GM06990 (cell line): ENCODE measurements around the gene AUNIP.

Experiments
- DNase-seq: peaks from one replicate; pipeline ENCODE4 v3.0.0-alpha.2; 2011; ENCODE audit not compliant: insufficient read length; ENCODE audit errors: extremely low read depth
- H3K27me3 ChIP-seq: replicated peaks from 2 replicates; pipeline ENCODE4 v1.6.0; 2011; ENCODE audit warnings: low read length; ENCODE audit not compliant: control insufficient read depth, insufficient read depth
- H3K36me3 ChIP-seq: 2 replicates; pipeline ENCODE4 v1.5.1; 2011; ENCODE audit warnings: low read length; ENCODE audit not compliant: control insufficient read depth, insufficient read depth
- H3K4me3 ChIP-seq: replicated peaks from 2 replicates; pipeline ENCODE4 v1.5.1; 2011; ENCODE audit warnings: low read depth, mild to moderate bottlenecking, control low read depth, low read length
- CTCF ChIP-seq: IDR thresholded peaks from 2 replicates; pipeline ENCODE4 v1.5.1; 2011; ENCODE audit warnings: low read length, control low read depth, mild to moderate bottlenecking, inconsistent platforms; ENCODE audit not compliant: insufficient read depth, poor library complexity, severe bottlenecking

Gene AUNIP

GRCh38 chr1:25905680-25906643, 46.7 kb upstream of the AUNIP start, which contains the start of gene STMN1:
TSS of gene STMN1 (minus strand) at chr1:25906419. CDS start at chr1:25904676, 1,743 bp downstream.
- no peak for TF ChIP-seq CTCF
- peaks cover 3% of the 10 kb centered on the region; the same call in 1 of the 2 replicates for H3K36me3 ChIP-seq
- peak; percentile 95 for DNase-seq

GRCh38 chr1:25904943-25905679, 45.9 kb upstream of the AUNIP start:
- Histone ChIP-seq H3K4me3 (peak overlapping the region; percentile 84), H3K36me3 (peaks cover 6% of the 10 kb centered on the region), H3K27me3 (no peaks in the 10 kb centered on the region)
- DNase-seq = peak; percentile 96
- peak; percentile 8 for TF ChIP-seq CTCF

More at GRCh38 chr1:25905680-25906643, 46.7 kb upstream of the AUNIP start, which contains the start of gene STMN1:
- Histone ChIP-seq H3K27me3 (no peaks in the 10 kb centered on the region), H3K4me3 (peak within 1 kb of the TSS; percentile 84)

- H3K27me3 ChIP-seq = no peaks in the 10 kb centered on the region
- H3K36me3 ChIP-seq = peaks cover 6% of the 10 kb centered on the region
- H3K4me3 ChIP-seq = peak overlapping the region; percentile 27; the same call in 1 of the 2 replicates
- no peak for TF ChIP-seq CTCF
- DNase-seq = no peak
Observed at GRCh38 chr1:25903986-25904385, 44.7 kb upstream of the AUNIP start.

GRCh38 chr1:25902462-25902861, 43.2 kb upstream of the AUNIP start:
- H3K27me3 ChIP-seq = no peaks in the 10 kb centered on the region
- no peak for DNase-seq
- no peak overlapping the region for H3K4me3 ChIP-seq
- TF ChIP-seq CTCF = no peak
- H3K36me3 ChIP-seq = peaks cover 6% of the 10 kb centered on the region

- Histone ChIP-seq H3K27me3 (no peaks in the 10 kb centered on the region), H3K36me3 (peaks cover 6% of the 10 kb centered on the region), H3K4me3 (no peak overlapping the region)
- no peak for DNase-seq
- TF ChIP-seq CTCF = no peak
Observed at GRCh38 chr1:25900219-25900618, 41.0 kb upstream of the AUNIP start.
